Aorta (tissue), 5 donors: ENCODE results near the gene HLCS. TPM values are rescaled to one million over a fixed set of nuclear protein-coding genes. Genes with fewer than 3 reads are reported as not detected.

Source experiments
- ATAC-seq: fragments of 200-7000 bp; cut with Tn5 transposase; one replicate; pipeline ENCODE4 v1.9.1; 2022; ENCODE audit warnings: moderate library complexity; ENCODE audit not compliant: low FRiP score
- DNase-seq, 2 donors: peaks; one replicate each; pipeline ENCODE4 v3.0.0-alpha.2; 2020
- H3K27ac ChIP-seq, 2 donors: one replicate each; pipeline ENCODE4 v1.5.1; 2013; ENCODE audit warnings: low read length in 2 of 2, mild to moderate bottlenecking in 2 of 2, moderate library complexity in 2 of 2, control low read depth in 1 of 2, inconsistent platforms in 1 of 2, low read depth in 1 of 2
- H3K27me3 ChIP-seq, 2 donors: one replicate each; pipeline ENCODE4 v1.6.1; 2013; ENCODE audit warnings: control low read depth in 1 of 2, low read length in 1 of 2, mild to moderate bottlenecking in 1 of 2, moderate library complexity in 1 of 2; ENCODE audit not compliant: insufficient read depth in 2 of 2, control insufficient read depth in 1 of 2
- H3K36me3 ChIP-seq, 2 donors: one replicate each; pipeline ENCODE4 v1.6.1; 2013; ENCODE audit warnings: control low read depth in 1 of 2, low read length in 1 of 2, mild to moderate bottlenecking in 1 of 2; ENCODE audit not compliant: insufficient read depth in 2 of 2, control insufficient read depth in 1 of 2
- H3K4me1 ChIP-seq, 2 donors: one replicate each; pipeline ENCODE4 v1.6.1; 2013; ENCODE audit warnings: low read length in 2 of 2, control low read depth in 1 of 2, mild to moderate bottlenecking in 1 of 2, moderate library complexity in 1 of 2; ENCODE audit not compliant: insufficient read depth in 2 of 2, control insufficient read depth in 1 of 2
- H3K4me3 ChIP-seq, 2 donors: one replicate each; pipeline ENCODE4 v1.5.1; 2013; ENCODE audit warnings: low read length in 2 of 2, control low read depth in 1 of 2, mild to moderate bottlenecking in 1 of 2
- H3K9me3 ChIP-seq: one replicate; pipeline ENCODE4 v1.6.1; 2013; ENCODE audit warnings: mild to moderate bottlenecking, low read length; ENCODE audit not compliant: control insufficient read depth
- WGBS, 2 donors: extraction: QIAGEN DNeasy Blood & Tissue Kit; methylation state at CpG; one replicate each; pipeline ENCODE4 v1.1.7; 2013; 5-methylcytosine and 5-hydroxymethylcytosine counted together
- intact Hi-C, 2 donors: fragments of 100-400 bp; cut with DNase I; formaldehyde crosslinking; loops; one replicate each; pipeline versions ENCODE4 v1.14.2 to v1.15.0; 2022
- polyA plus RNA-seq, 2 donors: library from polyadenylated mRNA; stranded (reverse); fragments of 200-250 nt; gene quantifications; one replicate each; pipeline ENCODE4 v1.2.3, GENCODE V29; 2013
- total RNA-seq, 2 donors: library from RNA; stranded (reverse); fragmentation: NEBNext Ultra II Directional; extraction: Animal tissue kit (Norgen Biotek cat#: 25700); gene quantifications; one replicate each; pipeline ENCODE4 v1.2.1, GENCODE V29; 2021
- donor health status: healthy with polysubstance abuse.
- donor health status: Bipolar disorder and iron deficiency.
- donor health status: DM: no; HTN: no; CAD: no.
- donor health status: DM: no; HTN: no; CAD: no.
- donor health status: DM: yes; HTN: yes; CAD: no.

Gene HLCS
- total and polyA plus RNA-seq, 4 donors = 2.1 to 19.7 (median 10.6) TPM

DNA sequence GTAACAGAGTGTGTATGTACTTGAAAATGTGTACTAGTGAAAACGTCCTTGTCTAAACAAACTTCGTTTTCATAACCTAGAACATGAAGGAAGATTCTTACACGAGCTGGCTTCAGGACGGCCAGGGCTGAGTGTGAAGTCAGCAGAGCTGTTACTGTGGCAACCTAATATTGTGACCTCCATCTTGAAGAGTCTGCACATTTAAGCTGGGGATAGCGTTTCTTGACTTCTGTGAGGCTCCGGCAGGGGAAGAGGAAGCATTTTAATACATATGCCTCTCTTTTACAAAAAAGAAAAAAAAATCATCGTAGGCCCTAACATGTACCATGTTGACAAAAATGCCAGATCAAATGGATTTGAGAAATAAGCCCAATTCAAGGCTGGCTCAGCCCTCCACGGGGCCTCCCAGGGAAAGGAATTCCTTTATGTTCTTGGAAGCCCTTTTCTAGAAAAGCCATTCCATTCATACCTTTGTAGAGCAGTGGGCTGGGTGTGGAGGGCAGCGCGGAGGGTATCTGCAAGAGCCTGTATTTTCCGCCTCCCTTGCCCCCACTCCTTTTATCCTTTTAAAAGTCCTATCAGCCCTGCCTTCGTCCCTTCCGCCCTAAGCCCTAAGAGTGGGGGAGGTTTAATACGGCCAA is 216.4 kb downstream of the HLCS start:
- no peak for DNase-seq
- no peak overlapping the region for H3K4me3 ChIP-seq
- no peaks in the 10 kb centered on the region for H3K36me3 ChIP-seq
- H3K9me3 ChIP-seq = no peaks in the 10 kb centered on the region
- H3K4me1 ChIP-seq = no peaks in the 10 kb centered on the region
- WGBS, 2 donors = 76 to 81% methylated on average over 14 of the region's 14 CpGs
- no peak overlapping the region for H3K27ac ChIP-seq
- intact Hi-C loops = no loop called here
- no peak for ATAC-seq
- no peaks in the 10 kb centered on the region for H3K27me3 ChIP-seq

DNA sequence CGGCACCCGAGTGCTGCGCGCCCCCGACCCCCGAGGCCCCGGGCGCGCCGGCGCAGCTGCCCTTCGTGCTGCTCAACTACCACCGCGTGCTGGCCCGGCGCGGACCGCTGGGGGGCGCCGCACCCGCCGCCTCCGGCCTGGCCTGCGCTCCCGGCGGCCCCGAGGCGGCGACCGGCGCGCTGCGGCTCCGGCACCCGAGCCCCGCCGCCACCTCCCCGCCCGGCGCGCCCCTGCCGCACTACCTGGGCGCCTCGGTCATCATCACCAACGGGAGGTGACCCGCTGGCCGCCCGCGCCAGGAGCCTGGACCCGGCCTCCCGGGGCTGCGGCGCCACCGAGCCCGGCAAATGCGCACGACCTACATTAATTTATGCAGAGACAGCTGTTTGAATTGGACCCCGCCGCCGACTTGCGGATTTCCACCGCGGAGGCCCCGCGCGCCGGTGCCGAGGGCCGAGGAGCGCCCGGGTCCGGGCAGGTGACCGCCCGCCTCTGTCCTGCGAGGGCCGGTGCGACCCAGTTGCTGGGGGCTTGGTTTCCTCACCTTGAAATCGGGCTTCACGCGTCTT is 218.6 kb downstream of the HLCS start:
- Histone ChIP-seq H3K4me3 (peak overlapping the region in 1 of 2 donors; percentile 15), H3K27me3 (no peaks in the 10 kb centered on the region), H3K9me3 (no peaks in the 10 kb centered on the region), H3K4me1 (no peaks in the 10 kb centered on the region), H3K36me3 (no peaks in the 10 kb centered on the region), H3K27ac (no peak overlapping the region)
- 11 to 12% methylated on average over 59 to 80 of the region's 80 CpGs for WGBS, 2 donors
- intact Hi-C loops = no loop called here
- ATAC-seq (no peak), DNase-seq (no peak)

DNA sequence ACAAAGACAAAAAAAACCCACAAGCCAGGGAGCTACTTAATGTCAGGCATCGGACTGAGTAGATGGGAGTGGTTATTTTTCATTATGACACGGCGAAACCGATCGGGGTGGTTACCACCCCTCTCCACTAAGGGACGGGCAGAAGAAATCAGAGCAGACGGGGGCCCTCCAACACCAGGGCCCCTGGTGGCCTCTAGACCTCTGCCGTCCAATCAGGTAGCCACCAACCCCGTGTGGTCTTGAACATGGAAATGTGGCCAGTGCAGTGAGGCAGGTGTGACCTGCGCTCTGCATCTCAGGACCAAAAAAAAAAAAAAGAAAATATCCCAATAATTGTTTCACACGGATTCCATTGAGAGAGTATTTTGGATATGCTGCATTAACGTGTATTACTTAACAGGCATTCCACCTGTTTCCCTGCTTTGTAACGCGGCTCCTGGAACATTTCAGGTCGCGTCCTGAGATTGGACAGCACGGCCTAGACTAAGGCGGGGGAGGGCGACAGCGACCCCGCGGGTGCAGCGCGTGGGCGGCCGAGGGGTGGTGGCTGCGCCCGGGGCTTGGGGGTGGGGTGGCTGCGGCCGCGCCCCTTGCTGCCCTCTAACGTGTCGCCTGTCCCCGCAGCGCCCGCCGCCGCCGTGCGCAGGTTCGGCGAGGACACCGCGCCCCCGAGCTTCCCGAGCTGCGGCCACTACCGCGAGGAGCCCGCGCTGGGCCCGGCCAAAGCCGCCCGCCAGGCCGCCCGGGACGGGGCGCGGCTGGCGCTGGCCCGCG is 219.2 kb downstream of the HLCS start:
- no peak overlapping the region for H3K27ac ChIP-seq
- DNase-seq (peak in 1 of 2 donors; percentile 54), ATAC-seq (no peak)
- WGBS, 2 donors = 16 to 21% methylated on average over 44 to 62 of the region's 62 CpGs
- intact Hi-C loops = no loop called here
- H3K9me3 ChIP-seq = no peaks in the 10 kb centered on the region
- H3K4me3 ChIP-seq = peak overlapping the region in 1 of 2 donors; percentile 15
- H3K27me3 ChIP-seq = no peaks in the 10 kb centered on the region
- no peaks in the 10 kb centered on the region for H3K36me3 ChIP-seq
- H3K4me1 ChIP-seq = no peaks in the 10 kb centered on the region

DNA sequence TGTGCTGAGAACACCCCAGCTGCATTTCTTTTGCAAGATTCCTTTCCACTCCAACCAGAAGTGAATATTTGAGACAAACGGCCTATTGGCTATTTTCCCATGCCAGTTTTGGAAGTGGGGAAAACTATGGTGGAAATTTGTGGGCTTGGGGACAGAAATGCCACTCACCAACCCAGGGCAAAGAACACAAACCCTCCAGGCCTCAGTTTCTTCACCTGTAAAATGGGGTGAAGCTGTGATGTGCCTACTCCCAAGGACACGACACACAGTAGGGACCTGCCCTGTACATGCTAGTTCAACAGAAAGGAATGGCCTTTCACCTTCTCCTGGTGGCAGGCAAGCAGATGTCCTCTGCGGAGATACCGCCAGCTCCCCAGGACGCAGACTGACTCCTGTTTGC is 221.0 kb downstream of the HLCS start:
- no peak for DNase-seq
- ATAC-seq = no peak
- intact Hi-C loops = no loop called here

DNA sequence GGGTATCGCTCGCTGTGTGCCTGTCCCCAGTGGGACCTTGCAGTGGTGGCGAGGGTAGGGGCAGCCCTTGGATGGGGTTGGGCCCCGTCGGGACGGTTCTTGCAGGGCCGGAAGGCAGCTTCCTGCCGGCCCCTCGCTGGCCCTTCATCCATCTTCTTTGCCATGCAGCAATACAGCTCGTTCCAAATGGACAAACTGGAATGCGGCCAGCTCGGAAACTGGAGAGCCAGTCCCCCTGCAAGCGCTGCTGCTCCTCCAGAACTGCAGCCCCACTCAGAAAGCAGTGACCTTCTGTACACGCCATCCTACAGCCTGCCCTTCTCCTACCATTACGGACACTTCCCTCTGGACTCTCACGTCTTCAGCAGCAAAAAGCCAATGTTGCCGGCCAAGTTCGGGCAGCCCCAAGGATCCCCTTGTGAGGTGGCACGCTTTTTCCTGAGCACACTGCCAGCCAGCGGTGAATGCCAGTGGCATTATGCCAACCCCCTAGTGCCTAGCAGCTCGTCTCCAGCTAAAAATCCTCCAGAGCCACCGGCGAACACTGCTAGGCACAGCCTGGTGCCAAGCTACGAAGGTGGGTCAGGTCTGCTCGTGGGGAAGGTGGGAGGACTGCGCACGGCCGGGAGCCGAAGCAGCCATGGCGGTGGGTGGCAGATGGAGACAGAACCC is 221.8 kb downstream of the HLCS start:
- ATAC-seq (peak; percentile 31), DNase-seq (peak; percentile 55 to 76)
- no peaks in the 10 kb centered on the region for H3K4me1 ChIP-seq
- H3K27ac ChIP-seq = no peak overlapping the region
- H3K9me3 ChIP-seq = no peaks in the 10 kb centered on the region
- H3K4me3 ChIP-seq = no peak overlapping the region
- no peaks in the 10 kb centered on the region for H3K36me3 ChIP-seq
- WGBS, 2 donors = 22 to 25% methylated on average over 30 of the region's 30 CpGs
- no peaks in the 10 kb centered on the region for H3K27me3 ChIP-seq
- intact Hi-C loops = no loop called here

More for the DNA sequence above, 221.0 kb downstream of the HLCS start:
- Histone ChIP-seq H3K9me3 (no peaks in the 10 kb centered on the region), H3K36me3 (no peaks in the 10 kb centered on the region), H3K27ac (no peak overlapping the region), H3K4me1 (no peaks in the 10 kb centered on the region), H3K27me3 (no peaks in the 10 kb centered on the region), H3K4me3 (no peak overlapping the region)
- WGBS, 2 donors = 82 to 87% methylated on average over 5 of the region's 5 CpGs

DNA sequence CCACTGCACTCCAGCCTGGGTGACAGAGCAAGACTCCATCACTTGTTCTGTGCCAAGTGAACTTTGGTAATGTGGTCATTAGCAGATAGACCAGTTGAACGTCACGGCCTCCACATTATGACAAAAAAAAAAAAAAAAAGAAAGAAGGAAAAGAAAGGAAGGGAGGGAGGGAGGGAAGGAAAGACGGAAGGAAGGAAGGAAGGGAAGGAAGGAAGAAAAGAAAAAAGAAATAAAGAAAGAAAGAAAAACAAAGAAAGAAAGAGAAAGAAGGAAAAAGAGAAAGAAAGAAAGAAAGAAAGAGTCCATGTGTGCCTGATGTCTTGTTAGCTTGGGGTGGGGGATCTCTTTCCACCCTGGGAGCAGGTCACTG is 222.3 kb downstream of the HLCS start:
- Histone ChIP-seq H3K9me3 (no peaks in the 10 kb centered on the region), H3K36me3 (no peaks in the 10 kb centered on the region), H3K4me1 (no peaks in the 10 kb centered on the region), H3K27me3 (no peaks in the 10 kb centered on the region), H3K27ac (no peak overlapping the region), H3K4me3 (no peak overlapping the region)
- ATAC-seq = no peak
- 92 to 94% methylated on average over 3 of the region's 3 CpGs for WGBS, 2 donors
- DNase-seq = no peak
- intact Hi-C loops = no loop called here

GRCh38 chr21:36743446-36743845 is 223.0 kb downstream of the HLCS start:
- Histone ChIP-seq H3K4me3 (no peak overlapping the region), H3K27ac (no peak overlapping the region), H3K27me3 (no peaks in the 10 kb centered on the region), H3K36me3 (no peaks in the 10 kb centered on the region), H3K9me3 (no peaks in the 10 kb centered on the region), H3K4me1 (no peaks in the 10 kb centered on the region)
- WGBS, 2 donors = 96 to 98% methylated on average over 9 of the region's 9 CpGs
- DNase-seq (peak in 1 of 2 donors; percentile 57), ATAC-seq (no peak)
- intact Hi-C loops = no loop called here

DNA sequence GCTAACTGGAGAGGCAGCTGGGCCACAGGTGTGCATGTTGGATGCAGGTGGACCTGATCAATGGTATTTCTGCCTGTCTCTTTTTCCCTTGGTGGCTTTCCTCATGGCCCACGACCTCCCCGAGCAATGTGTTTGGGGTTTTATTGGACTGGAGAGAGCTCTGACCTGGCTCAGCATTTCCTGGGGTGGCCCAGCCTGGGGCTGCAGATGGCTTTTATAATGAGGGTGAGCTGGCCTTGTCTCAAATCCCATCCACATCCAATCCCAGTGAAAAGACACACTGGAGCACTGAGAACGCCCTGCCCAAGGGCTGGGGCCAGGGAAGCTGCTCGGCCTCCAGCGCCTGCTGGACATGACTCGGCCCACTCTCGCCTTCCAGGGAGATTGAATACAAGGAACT is 223.5 kb downstream of the HLCS start:
- H3K36me3 ChIP-seq = no peaks in the 10 kb centered on the region
- intact Hi-C loops = no loop called here
- H3K9me3 ChIP-seq = no peaks in the 10 kb centered on the region
- 94 to 97% methylated on average over 7 of the region's 7 CpGs for WGBS, 2 donors
- no peak overlapping the region for H3K4me3 ChIP-seq
- H3K27ac ChIP-seq = no peak overlapping the region
- H3K4me1 ChIP-seq = no peaks in the 10 kb centered on the region
- DNase-seq (peak in 1 of 2 donors; percentile 17), ATAC-seq (no peak)
- no peaks in the 10 kb centered on the region for H3K27me3 ChIP-seq
